Measurements from ENCODE around the gene ZNF536. TPM values are rescaled to one million over a fixed set of nuclear protein-coding genes. Genes with fewer than 3 reads are reported as not detected.

The ZNF536 gene
- 1 to 10 TPM; 4.1 to 4.3 TPM for total RNA-seq

GRCh38 chr19:30371960-30372824 is at the start of gene ZNF536:
Gene ZNF536, plus strand, starts transcription at chr19:30372384. Its CDS starts 71,179 bp downstream, at chr19:30443563.

Data from melanocyte of skin (primary cell).